GM21528 (cell line): ENCODE measurements around the gene ARHGAP27.
A peak's percentile ranks its signal among the peaks of the same experiment; 100 is the strongest.
"Not testable (repeated sequence)": the region's sequence is repeated elsewhere in the genome, so short reads cannot be mapped to it uniquely, and the experiment has no call there.

Experiments used
- ATAC-seq: cut with Tn5 transposase; IDR thresholded peaks from one replicate; pipeline ENCODE4 v1.9.1; 2021; ENCODE audit warnings: mild to moderate bottlenecking, moderate library complexity; ENCODE audit not compliant: unreplicated experiment, low FRiP score

Gene ARHGAP27

DNA sequence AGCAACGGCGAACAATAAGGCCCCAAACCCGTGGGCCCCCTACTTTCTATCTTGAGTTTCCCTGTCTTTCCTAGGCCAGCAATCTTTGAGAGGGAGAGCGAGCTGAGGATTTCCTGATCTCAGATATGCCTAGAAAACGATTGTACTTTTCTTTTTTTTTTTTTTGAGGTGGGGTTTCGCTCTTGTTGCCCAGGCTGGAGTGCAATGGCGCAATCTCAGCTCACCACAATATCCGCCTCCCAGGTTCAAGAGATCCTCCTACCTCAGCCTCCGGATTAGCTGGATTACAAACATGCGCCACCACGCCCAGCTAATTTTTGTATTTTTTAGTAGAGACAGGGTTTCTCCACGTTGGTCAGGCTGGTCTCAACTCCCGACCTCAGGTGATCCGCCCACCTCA is 15.0 kb upstream of the ARHGAP27 start:
- not testable (repeated sequence) for ATAC-seq

DNA sequence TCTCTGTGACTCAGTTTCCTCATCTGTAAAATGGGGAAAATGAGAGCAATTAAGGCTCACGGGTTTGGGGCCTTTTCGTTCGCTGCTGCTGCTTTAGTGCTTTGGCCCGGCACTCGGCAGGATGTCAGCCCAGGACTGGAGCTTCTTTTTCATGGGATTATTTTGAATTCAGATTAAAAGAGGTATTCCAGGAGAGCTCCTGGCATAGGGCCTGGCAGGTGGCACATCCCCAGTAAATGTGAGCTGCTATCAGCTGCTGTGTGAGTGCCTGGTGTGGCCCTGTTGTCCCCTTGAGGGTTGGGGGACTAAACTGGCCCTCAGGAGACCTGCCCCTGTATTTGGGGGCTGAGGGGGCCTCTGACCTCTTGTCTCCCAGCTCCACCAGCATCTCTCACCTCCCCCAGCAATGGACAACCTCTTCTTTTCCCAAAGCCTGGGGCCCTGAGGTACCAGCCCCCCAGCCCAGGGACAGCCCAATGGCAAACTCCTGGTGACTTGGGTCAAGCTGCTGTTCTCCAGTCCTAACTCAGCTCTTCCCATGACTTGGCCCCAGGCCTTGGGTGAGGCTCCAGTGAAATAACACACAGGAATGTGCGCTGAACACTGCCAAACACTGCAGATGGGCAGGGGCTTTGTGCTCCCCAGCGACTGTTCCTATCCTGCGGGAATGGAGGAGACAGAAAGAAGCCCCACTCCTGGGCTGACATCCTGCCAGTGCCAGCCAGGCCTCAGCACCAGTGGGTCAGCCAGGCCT is 14.4 kb upstream of the ARHGAP27 start:
- ATAC-seq = not testable (repeated sequence)

DNA sequence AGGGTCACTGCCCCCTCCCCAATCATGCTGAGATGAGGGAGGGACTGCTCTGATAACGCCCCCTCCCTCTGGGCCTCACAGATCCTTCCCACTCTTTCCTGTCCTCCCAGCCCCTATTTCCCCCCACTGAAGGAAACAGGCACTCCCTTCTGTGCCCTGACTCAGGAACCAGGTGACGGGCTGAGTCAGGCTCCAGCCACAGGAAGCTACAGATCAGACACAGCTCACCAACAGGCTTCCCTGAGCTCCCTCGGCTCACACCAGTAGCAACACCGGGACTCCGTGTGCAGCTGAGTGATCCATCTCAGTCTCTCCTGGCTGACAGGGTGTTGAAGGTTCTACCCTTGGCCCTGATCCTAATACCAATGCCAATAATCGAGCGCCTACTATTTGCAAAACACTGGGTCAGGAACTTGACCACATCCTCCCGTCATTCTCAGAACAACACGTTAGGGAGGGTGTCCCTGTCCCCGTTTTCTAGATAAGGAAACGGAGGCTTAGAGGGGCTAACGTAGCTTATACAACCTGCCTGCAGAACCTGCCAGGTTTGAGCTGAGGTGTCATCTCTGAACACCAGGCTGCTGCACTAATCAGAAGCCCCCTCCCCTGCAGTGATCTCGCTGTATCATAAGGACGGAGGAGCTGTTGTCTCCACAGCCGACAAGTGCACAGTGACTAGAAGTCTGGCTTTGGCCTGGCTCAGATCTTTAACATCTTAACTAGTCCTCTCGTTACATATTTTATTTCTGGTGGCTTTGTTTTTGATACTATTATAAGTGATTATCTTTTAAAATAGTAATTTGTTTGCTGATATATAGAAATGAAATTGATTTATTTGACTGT is 13.5 kb upstream of the ARHGAP27 start:
- ATAC-seq = not testable (repeated sequence)

DNA sequence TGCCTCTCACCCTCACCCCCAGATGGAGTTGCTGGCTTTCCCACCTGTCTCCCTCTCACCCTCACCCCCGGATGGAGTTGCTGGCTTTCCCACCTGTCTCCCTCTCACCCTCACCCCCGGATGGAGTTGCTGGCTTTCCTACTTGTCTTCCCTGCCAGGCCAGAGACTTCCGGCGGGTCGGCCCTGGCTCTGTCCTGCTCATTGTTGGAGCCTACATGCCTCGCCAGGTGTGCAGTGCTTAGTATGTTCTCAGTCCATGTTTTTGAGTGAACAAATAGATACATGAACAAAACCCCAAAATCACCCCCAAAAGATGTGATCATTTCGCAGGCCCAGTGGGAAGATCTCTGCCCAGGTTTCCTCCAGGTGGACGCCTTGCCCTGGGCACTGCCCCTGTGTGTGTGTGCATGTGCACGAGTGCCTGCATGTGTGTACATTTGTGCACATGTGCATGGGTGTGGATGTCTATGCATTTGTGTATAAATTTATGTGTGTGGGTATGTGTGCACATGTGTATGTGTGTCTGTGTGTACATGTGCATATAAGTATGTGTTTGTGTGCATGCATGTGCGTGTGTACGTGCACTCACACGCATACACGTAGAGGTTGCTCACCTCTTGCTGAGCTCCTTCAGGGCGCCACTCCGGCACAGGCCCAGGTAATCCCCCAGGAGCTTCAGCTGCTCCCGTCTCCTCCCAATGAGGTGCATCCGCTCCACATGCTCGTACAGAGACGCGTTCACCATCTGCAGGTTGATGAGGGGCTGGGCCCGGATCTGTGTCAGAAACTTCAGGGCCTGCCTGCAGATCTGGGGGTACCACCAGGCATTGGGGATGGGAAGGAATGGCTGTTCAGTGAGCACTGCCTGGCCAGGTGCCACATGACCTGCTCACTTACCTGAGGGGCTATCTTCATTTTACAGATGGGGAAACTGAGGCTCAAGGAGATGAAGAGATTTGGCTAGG is 12.5 kb upstream of the ARHGAP27 start:
- not testable (repeated sequence) for ATAC-seq

DNA sequence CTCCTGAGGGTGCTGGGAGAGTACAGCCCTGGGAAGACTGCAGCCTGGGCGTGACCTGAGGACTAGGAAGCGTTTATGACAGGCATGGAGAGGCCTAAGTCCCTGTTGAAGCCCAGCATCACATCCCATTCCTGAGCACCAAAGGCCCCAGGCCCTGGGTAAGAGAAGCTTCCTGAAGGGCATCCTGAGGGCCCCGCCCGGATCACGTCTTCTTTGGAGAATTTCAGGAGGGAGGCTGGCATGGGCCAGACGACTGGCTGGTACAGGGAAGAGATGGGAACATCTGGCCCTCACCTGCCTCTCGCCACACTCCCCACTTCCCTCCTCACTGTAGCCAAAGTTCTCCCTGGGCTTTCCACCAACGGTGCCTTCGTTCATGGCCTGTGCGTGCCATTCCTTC is 11.6 kb upstream of the ARHGAP27 start:
- ATAC-seq = not testable (repeated sequence)

DNA sequence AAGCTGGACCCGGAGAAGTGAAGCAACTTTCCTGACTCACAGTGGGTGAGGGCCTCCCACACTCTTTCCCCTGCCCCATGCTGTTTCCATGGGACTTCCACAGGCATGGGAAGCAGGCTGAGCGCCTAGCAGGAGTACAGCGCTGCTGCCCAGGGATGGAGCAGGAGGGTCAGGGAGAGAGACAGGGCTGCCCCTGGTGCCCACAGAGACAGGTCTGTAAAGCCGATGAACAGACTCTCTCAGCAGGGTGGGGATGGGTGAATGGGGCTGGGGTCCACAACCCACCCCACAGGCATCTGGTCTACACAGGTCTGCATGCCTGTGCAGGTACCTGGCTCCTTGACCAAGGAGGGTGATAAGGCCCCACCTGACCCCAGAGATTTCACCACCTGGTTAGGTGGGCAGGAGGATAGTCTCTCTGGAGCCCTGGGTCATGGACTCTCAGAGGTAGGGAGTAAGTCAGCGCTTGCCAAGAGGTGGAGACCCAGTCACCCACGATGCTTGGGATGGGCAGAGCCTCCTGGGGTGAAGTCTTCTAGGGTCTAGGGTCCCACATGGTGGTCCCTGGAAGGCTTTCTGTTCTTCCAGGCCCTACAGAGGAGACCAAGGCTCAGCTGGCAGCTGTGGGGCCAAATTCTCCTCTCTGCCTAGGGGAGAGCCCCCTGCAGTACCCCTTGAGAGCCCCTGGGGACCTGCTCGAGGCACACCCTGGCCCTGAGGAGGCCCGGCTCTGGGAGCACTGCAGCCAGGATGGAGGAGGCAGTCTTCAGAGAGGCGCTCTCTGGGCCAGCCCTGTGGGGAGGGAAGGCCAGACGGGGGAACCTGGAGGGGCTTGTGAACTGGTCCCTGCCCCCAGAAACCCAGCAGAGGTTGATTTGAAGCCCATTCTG is 10.9 kb upstream of the ARHGAP27 start:
- not testable (repeated sequence) for ATAC-seq

DNA sequence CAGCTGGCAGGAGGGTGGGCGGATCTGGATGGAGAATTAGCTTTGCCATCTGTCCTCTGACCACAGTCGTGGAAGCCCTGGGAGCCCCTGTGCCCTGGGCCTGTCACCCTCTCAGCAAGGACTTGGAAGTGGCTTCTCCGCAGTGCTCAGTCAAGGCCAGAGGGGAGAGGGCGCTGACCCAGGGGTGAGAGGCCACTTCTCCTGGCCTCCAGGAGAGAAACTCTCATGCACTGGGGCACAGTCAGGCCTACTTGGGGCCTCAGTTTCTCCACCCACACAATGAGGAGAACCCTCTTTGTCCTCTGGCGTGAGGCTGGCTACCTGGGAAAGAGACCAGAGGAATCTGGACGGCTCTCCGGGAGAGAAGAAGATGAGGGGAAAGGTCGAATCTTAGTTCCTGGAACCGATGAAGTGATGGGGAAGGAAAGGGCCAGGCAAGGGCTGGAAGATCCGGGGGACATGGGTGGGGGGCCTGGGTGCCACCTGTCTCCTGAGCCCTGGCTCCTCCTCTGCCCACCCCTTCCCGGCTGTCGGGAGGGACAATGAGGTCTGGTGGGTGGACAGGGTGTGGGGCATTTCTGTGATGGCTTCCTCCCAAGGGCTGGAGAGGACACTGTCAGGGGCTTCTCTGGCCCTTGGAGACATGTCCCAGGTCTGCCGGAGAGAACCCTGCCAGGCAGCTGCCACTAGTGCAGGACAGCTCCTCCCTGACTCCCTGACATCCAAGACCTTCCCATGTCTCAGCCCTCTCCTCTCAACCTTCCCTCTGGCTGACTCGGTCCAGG is 9.0 kb upstream of the ARHGAP27 start:
- ATAC-seq = no peak

DNA sequence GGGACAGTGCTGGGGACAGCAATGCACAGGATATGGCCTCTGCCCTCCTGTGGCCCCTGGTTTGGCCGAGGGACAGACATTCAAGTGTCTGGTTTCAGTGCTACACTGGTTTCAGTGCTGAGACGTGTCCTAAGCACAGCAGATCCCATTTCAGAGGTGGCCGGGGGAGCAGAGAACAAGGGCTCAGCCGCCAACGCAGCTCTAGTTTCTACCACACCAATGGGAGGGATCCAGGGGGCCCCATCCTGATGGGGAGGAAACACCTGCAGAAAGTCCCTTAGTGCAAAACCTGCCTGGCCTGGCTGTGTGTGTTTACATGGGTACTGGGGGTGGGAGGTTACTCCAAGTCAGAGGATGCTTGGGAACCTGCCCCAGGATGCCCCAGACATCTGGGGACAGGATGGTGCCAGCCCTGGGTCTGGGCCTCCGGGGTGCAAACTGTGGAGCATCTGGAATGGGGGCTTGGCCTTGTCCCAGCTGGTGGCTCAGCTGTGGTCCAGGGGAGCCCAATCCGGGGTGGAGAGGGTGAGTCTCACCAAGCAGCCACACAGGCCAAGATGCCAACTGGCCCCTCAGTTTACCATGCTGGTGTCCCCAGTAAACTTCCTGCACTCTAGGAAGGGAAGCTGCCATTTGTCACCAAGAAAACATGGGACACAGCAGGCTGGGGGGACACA is 8.3 kb upstream of the ARHGAP27 start:
- peak; percentile 64 for ATAC-seq

DNA sequence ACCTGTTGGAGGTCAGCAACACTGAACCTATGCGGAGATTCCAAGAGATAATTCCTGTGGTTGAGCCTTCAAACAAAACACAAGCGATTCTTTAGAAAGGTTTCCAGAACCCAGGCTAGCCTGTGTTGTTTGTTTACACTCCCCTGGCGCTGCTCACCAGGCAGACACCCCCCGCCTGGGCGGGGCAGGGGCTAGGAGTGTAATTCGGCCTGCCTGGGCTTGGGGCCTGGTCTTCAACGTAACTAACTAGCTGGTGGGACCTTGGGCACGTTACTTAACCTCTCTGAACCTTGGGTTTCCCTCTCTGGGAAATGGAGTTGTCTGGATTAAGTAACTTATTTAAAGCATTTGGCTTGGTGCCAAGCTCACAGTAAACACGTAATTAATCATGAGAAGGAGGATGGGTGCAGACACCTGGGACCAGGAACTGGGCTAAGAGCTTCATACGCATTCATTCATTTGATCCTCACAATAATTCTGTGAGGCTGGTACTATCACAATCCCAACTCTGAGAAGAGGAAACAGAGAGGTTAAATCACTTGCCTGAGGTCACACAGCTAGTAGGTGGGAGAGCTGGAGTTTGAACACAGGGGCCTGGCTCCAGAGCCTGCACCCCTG is 7.6 kb upstream of the ARHGAP27 start:
- ATAC-seq = no peak

DNA sequence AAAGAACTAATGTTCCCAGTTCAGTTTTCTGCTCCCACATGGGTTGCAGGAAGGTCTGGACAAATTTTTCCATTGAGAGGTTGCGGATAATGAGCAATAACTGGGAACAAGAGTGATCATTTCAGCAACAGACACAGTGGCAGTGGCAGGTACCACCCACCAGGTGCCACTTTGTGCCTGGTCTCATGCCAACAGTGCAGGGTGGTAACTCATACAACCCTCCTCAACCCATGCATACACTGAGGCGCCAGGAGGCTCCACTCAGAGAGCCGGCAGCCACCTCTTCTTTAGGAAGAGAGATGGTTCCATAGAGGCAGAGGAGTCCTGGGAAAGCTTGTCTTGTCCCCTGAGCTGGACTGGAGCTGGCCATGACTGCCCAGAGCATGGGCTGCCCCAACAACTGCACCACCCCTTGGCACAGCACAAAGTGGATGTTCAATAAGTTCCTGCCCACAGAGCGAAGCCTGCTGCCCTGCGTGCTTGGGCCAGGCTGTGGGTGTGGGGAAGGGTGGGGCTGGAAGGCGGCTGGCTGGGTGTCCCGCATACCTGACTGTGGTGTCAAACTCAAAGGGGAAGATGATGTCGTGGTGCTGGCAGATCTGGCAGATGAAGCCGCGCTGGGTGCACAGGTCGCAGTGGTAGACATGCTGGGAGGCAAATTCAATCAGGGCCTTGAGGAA is 6.4 kb upstream of the ARHGAP27 start:
- ATAC-seq = no peak

DNA sequence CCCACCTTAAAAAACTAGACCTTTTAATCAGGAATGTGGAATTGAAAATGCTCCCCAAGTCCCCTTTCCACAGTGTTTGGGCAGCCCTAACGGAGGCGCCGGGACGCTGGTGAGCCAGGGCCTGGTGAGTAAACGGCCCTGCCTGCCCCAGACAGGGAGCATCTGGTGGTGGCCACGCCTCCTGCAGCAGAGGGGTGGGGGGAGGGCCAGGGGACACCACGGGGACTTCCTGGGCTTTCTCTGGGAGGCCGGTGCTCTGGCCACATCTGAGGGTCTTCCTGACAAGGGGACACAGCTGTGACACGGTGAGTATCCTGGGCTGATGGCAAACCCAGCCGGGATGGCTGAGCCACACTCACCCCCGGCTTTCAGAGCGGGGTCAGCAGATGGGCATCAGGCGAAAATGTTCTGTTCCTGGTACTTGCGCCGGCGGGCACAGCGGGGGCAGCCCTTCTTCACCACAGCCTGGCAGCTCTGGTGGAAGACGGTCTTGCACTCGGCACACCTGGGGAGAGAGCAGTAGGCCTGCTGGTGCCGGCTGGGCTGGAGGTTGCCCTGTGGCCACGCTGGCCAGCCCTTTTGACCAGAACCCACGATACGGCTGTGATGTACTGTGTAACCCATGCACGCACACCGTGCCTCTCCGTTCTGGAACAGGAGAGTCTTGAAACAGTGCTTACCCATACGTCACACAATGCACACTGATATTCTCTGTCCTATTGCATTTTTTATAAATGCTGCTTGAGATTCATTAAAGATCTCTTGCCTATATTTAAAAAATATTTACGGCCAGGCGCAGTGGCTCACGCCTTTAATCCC is 5.0 kb upstream of the ARHGAP27 start:
- no peak for ATAC-seq

DNA sequence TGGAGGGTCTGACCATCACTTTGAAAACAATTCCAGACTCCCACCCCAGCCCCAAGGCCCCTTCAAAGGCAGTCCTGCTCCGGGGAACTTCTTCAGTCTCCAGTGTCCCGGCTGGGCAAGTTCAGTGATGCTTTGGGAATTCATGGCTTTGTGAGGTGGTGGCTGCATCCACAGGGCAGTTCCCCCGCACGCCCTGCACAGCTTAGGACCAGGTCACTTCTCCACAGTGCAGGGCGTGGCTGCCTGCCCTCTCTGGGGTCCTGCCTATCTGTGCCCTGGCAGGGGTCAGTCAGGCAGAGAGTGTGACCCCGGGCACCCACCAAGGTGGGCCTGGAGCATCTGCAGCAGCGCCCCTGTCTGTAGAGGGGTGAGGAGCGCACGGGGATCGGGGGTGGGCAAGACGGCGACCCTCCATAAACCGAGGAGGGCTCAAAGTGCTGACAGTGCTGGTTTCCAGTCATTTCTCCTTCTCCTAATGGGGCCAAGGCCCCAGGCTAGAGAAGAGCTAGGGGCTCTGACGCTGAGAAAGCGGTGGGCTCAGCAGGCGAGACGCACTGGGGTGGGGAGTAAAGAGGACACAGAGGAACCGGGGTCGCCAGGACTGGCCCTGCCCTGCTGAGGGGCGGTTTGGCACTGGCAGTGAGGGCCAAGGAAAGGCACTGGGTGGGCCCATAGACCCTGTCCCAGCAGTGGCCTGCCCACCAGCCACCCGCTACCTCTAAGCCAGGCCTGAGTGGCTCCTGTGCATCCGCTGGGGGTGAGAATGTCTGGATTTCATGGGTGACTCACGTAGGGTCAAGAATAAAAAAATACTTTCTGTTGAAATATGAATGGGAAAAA is 4.2 kb upstream of the ARHGAP27 start:
- ATAC-seq = no peak

DNA sequence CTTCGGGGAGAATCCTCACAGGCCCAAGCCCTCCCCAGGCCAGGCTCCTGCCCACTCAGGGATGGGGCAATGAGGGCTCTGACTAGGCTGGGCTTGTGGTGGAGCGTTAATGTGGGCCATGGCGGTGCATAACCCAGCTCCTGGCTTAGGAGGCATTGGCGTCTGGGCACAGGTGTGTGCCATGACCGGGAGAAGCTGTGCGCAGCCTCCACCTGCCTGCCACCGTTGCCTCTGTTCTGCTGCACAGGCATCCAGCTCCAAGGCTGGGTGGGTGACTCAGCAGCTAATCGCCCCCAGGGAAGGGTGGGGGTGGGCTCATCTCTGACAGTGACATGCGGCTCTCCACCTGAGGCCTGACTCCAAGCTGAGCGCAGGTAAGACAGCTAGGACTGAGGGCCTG is 3.5 kb upstream of the ARHGAP27 start:
- no peak for ATAC-seq

DNA sequence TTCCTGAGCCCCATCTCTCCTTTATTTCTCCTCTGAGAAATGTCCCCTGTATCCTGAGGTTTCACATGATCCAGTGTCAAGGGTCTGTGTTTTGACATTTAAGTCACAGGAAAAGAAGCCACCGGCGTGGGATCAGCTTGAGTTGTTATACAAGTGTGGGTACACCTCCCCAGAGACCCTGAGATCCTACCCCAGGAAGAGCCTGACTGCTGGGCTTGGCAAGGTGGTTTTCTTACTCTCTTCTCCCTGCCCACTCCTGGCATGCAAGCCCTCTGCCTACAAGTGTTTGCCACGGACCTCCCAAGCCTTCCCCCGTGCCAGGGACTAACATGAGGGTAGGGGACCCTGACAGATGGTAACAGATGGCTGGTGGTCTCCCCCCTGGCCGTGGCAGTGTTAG is 2.8 kb upstream of the ARHGAP27 start:
- ATAC-seq = no peak

DNA sequence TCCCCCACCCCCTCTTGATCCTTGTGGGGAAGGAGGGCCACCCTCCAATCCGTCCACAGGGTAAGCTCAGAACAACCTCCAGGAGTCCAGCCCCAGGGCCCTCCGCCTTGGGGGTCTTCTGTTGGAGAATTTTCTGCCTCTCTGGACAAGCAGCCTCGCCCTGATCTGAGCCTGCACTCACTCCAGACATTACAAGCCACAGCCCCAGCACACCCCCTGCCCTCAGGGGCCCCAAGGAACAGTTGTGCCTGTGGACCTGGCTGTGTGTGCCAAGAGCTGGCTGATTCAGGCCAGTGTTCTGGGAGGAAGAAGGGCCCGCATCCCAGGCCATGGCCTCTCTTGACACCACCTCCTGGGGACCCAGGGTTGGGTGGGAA is 477 bp upstream of the ARHGAP27 start:
- no peak for ATAC-seq
